ENCODE results near the gene HMGN5.

DNA sequence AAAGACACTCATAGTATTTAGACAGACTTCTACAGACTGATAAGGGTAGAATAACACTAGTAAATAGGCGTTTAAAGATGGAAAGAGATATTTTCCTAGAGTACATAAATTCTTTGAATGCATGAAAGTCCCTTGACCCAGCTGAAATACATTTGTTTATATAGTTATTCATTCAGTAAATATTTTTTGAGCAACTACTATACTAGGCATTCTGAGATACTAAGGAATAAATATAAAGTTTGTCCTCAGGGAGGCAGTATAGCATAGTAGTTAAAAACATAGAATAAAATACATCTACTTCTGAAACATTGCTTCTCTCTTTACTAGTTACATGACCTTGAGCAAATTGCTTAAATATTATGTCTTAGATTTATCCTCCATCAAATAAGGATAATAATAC is 27.4 kb downstream of the HMGN5 start:
- no peak for TF ChIP-seq POLR2A (IDR thresholded peaks at IDR 0.05)
- peak in 2 of 4 experiments; percentile 21 to 33 for TF ChIP-seq CTCF (IDR thresholded peaks at IDR 0.05)
- TF ChIP-seq POLR2AphosphoS5 (IDR thresholded peaks at IDR 0.05), result no peak

Data from prostate gland (tissue), 2 donors.